SK-N-SH (cell line): ENCODE data around the gene ZBTB47. TPM values are rescaled to one million over a fixed set of nuclear protein-coding genes. Genes with fewer than 3 reads are reported as not detected.

Experiments used
- CTCF ChIA-PET: fragments of 300-600, 350-600 bp; formaldehyde crosslinking; extraction: SDS; loops from one replicate; lab custom pipeline; 2021; lab: Yijun Ruan, JAX
- POLR2A ChIA-PET: fragments of 350-600 bp; sonication (Branson Sonifier 250); formaldehyde crosslinking; extraction: SDS; loops from one replicate; lab custom pipeline; 2020; ENCODE audit warnings: antibody characterized with exemption, inconsistent platforms; lab: Yijun Ruan, JAX
- DNase-seq: peaks from one replicate; pipeline ENCODE4 v3.0.0; 2012
- H2AFZ ChIP-seq: fragments of 200-600 bp; sonication (generic); 2 replicates; pipeline ENCODE4 v1.8.1; 2016; ENCODE audit warnings: antibody characterized with exemption, mild to moderate bottlenecking, low read depth
- H3F3A ChIP-seq: fragments of 200-600 bp; sonication (generic); replicated peaks from 2 replicates; pipeline ENCODE3; 2016; ENCODE audit warnings: antibody characterized with exemption, mild to moderate bottlenecking; ENCODE audit not compliant: insufficient read depth
- H3K27ac ChIP-seq, 2 experiments: fragments of 200-500 bp in 1 of 2; fragments of 200-600 bp in 1 of 2; sonication (Bioruptor generic) in 1 of 2; sonication (generic), shearing (Covaris generic) in 1 of 2; 2 replicates each; pipeline versions ENCODE4 v1.5.1 to v1.6.1; 2014 to 2016; ENCODE audit warnings: low read depth in 2 of 2, inconsistent platforms in 1 of 2, low read length in 1 of 2, mild to moderate bottlenecking in 1 of 2, mixed read lengths in 1 of 2
- H3K27me3 ChIP-seq: fragments of 200-600 bp; sonication (generic), shearing (Covaris generic); 2 replicates; pipeline ENCODE4 v1.6.1; 2016; ENCODE audit warnings: mixed run types; ENCODE audit not compliant: insufficient read depth
- H3K36me3 ChIP-seq, 2 experiments: fragments of 200-500 bp in 1 of 2; fragments of 200-600 bp in 1 of 2; sonication (Bioruptor generic) in 1 of 2; sonication (generic) in 1 of 2; replicated peaks in 1 of 2; 2 replicates each; pipeline versions ENCODE3 to v1.5.1; 2014 to 2016; ENCODE audit warnings: low read length in 1 of 2, mild to moderate bottlenecking in 1 of 2; ENCODE audit not compliant: insufficient read depth in 2 of 2, control insufficient read depth in 1 of 2
- H3K4me1 ChIP-seq, 2 experiments: fragments of 200-500 bp in 1 of 2; fragments of 200-600 bp in 1 of 2; sonication (Bioruptor generic) in 1 of 2; sonication (generic), shearing (Covaris generic) in 1 of 2; 2 replicates each; pipeline versions ENCODE4 v1.5.1 to v1.6.1; 2014 to 2016; ENCODE audit warnings: low read depth in 1 of 2, low read length in 1 of 2, mixed run types in 1 of 2; ENCODE audit not compliant: insufficient read depth in 2 of 2, control insufficient read depth in 1 of 2
- H3K4me2 ChIP-seq: fragments of 200-600 bp; sonication (generic), shearing (Covaris generic); 2 replicates; pipeline ENCODE4 v1.6.1; 2017; ENCODE audit warnings: mixed run types
- H3K4me3 ChIP-seq, 2 experiments: fragments of 200-500 bp in 1 of 2; fragments of 200-600 bp in 1 of 2; sonication (Bioruptor generic) in 1 of 2; sonication (generic), shearing (Covaris generic) in 1 of 2; 2 replicates each; pipeline versions ENCODE4 v1.5.1 to v1.8.1; 2014 to 2016; ENCODE audit warnings: low read depth in 2 of 2, inconsistent platforms in 1 of 2, low read length in 1 of 2, mild to moderate bottlenecking in 1 of 2, mixed read lengths in 1 of 2, moderate library complexity in 1 of 2
- H3K79me2 ChIP-seq: fragments of 200-600 bp; sonication (generic); 2 replicates; pipeline ENCODE4 v1.8.1; 2017; ENCODE audit warnings: mild to moderate bottlenecking; ENCODE audit not compliant: insufficient read depth
- H3K9ac ChIP-seq: fragments of 200-600 bp; sonication (generic); 2 replicates; pipeline ENCODE4 v1.6.1; 2017; ENCODE audit warnings: mixed run types
- H3K9me2 ChIP-seq: fragments of 200-600 bp; sonication (generic); 2 replicates; pipeline ENCODE4 v1.6.1; 2017; ENCODE audit warnings: mixed run types
- H3K9me3 ChIP-seq: fragments of 200-600 bp; sonication (generic); 2 replicates; pipeline ENCODE4 v1.6.1; 2017; ENCODE audit warnings: mixed run types, mild to moderate bottlenecking, moderate library complexity
- H4K20me1 ChIP-seq: fragments of 200-600 bp; sonication (generic); 2 replicates; pipeline ENCODE4 v1.6.1; 2017; ENCODE audit warnings: mild to moderate bottlenecking, mixed run types; ENCODE audit not compliant: insufficient read depth
- CTCF ChIP-seq: fragments of 200-600 bp; sonication (generic); IDR thresholded peaks from 2 replicates; pipeline ENCODE4 v1.6.1; 2017; ENCODE audit warnings: antibody characterized with exemption, mild to moderate bottlenecking, moderate library complexity
- IRF3 ChIP-seq: fragments of 150-350 bp; IDR thresholded peaks from 2 replicates; pipeline ENCODE4 v1.6.1; 2016; ENCODE audit warnings: mild to moderate bottlenecking, low read depth, low read length
- JUND ChIP-seq: IDR thresholded peaks from 2 replicates; pipeline ENCODE4 v1.4.0; 2012
- RAD21 ChIP-seq: IDR thresholded peaks from 2 replicates; pipeline ENCODE4 v1.6.1; 2012; ENCODE audit warnings: mild to moderate bottlenecking, low read length
- TAF1 ChIP-seq: IDR thresholded peaks from 2 replicates; pipeline ENCODE4 v1.6.1; 2012; ENCODE audit warnings: low read depth, mild to moderate bottlenecking, low read length, moderate library complexity, borderline replicate concordance
- ZBTB33 ChIP-seq: IDR thresholded peaks from 2 replicates; pipeline ENCODE4 v1.4.0; 2012; ENCODE audit warnings: low read depth, borderline replicate concordance
- WGBS: methylation state at CpG from one replicate; pipeline ENCODE4 v1.1.6; 2017; ENCODE audit warnings: low lambda C conversion rate; 5-methylcytosine and 5-hydroxymethylcytosine counted together
- polyA plus RNA-seq, 3 experiments: library from polyadenylated mRNA; depleted of rRNA; stranded (reverse); fragments of >200 nt; gene quantifications; 2 replicates each; pipeline ENCODE4 v1.2.3, GENCODE V29; 2012

The ZBTB47 gene
- polyA plus RNA-seq, 1 of the 3 experiments (the other 2 are of a cell fraction): 9.9 TPM

GRCh38 chr3:42656680-42657610 is 3.4 kb downstream of the ZBTB47 start:
- peaks cover 10 to 33% of the 10 kb centered on the region in 2 experiments for H3K4me1 ChIP-seq
- WGBS: 100% methylated on average over 3 of the region's 9 CpGs
- no peaks in the 10 kb centered on the region for H3K27me3 ChIP-seq
- H3F3A ChIP-seq: peaks cover 7% of the 10 kb centered on the region
- no peak overlapping the region for H3K9ac ChIP-seq
- peaks cover 38% of the 10 kb centered on the region; the same call in 1 of the 2 replicates for H3K79me2 ChIP-seq
- no peak for TF ChIP-seq TAF1
- H3K4me2 ChIP-seq: no peak overlapping the region
- H3K36me3 ChIP-seq: peaks cover 0 to 24% of the 10 kb centered on the region in 2 experiments
- H2AFZ ChIP-seq: no peak overlapping the region
- H3K9me2 ChIP-seq: no peaks in the 10 kb centered on the region
- no peaks in the 10 kb centered on the region for H3K9me3 ChIP-seq
- peaks cover 8% of the 10 kb centered on the region; the same call in 1 of the 2 replicates for H4K20me1 ChIP-seq
- peak; percentile 15 for DNase-seq
- no peak overlapping the region for H3K27ac ChIP-seq
- CTCF ChIA-PET: interaction anchor here (0.8 to 1.1 kb wide), 2 partner anchors 43 to 87 kb away, joined by 3 to 4 read pairs; no protein-coding TSS in a partner anchor
- H3K4me3 ChIP-seq: no peak overlapping the region
- POLR2A ChIA-PET: no interaction called here

GRCh38 chr3:42657675-42658074 is 4.2 kb downstream of the ZBTB47 start:
- Histone ChIP-seq H3K27me3 (no peaks in the 10 kb centered on the region), H3K4me2 (no peak overlapping the region), H3K79me2 (peaks cover 38% of the 10 kb centered on the region; the same call in 1 of the 2 replicates), H3F3A (no peaks in the 10 kb centered on the region), H3K4me3 (no peak overlapping the region), H3K27ac (no peak overlapping the region), H4K20me1 (peaks cover 8% of the 10 kb centered on the region; the same call in 1 of the 2 replicates), H3K9me3 (no peaks in the 10 kb centered on the region), H3K4me1 (peaks cover 4 to 26% of the 10 kb centered on the region in 2 experiments; a peak in 2 of 4 replicates), H3K9me2 (no peaks in the 10 kb centered on the region)
- CTCF ChIA-PET: interaction anchor here (1.1 kb wide), 1 partner anchor 44 kb away, joined by 4 read pairs; no protein-coding TSS in a partner anchor
- DNase-seq: no peak
- no CpG with 5 or more reads among the region's 4 CpGs for WGBS
- POLR2A ChIA-PET: no interaction called here
- TF ChIP-seq CTCF: no peak
- TF ChIP-seq TAF1: no peak
- no peak for TF ChIP-seq ZBTB33
- no peak for TF ChIP-seq IRF3
- no peak for TF ChIP-seq RAD21
- no peak for TF ChIP-seq JUND
- TF ChIP-seq, all 33 proteins: peak for 0
- Histone ChIP-seq H2AFZ (no peak overlapping the region), H3K36me3 (peaks cover 0 to 24% of the 10 kb centered on the region in 2 experiments), H3K9ac (no peak overlapping the region)
